Pulmonary artery endothelial cell (primary cell): ENCODE results near the gene GALNT15. TPM values are rescaled to one million over a fixed set of nuclear protein-coding genes. Genes with fewer than 3 reads are reported as not detected.

ENCODE experiments used
- DNase-seq: peaks from one replicate; pipeline ENCODE4 v3.0.0-alpha.2; 2011; ENCODE audit warnings: low read depth, low spot score
- total RNA-seq: library from RNA; depleted of rRNA; stranded (reverse); fragments of >200 nt; gene quantifications from 2 replicates; pipeline ENCODE4 v1.2.3, GENCODE V29; 2014

Gene GALNT15, protein sequence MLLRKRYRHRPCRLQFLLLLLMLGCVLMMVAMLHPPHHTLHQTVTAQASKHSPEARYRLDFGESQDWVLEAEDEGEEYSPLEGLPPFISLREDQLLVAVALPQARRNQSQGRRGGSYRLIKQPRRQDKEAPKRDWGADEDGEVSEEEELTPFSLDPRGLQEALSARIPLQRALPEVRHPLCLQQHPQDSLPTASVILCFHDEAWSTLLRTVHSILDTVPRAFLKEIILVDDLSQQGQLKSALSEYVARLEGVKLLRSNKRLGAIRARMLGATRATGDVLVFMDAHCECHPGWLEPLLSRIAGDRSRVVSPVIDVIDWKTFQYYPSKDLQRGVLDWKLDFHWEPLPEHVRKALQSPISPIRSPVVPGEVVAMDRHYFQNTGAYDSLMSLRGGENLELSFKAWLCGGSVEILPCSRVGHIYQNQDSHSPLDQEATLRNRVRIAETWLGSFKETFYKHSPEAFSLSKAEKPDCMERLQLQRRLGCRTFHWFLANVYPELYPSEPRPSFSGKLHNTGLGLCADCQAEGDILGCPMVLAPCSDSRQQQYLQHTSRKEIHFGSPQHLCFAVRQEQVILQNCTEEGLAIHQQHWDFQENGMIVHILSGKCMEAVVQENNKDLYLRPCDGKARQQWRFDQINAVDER
- total RNA-seq, result 18.8 and 97.1 TPM in 2 replicates

DNA sequence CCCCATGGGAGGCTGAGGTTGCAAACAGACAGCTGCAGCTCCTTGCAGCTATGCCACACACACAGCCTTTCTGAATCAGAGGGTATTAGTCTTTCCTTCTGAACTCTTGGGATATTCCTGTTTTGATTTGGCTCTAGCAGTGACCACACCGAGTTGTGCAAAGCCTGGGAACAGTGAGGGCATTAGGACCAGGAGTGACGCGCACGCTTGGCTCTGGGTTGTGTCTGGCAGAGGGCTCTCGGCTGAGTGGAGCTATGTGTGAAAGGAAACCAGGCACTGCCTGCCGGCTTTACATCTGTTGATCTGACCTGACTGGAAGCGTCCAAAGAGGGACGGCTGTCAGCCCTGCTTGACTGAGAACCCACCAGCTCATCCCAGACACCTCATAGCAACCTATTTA is at the start of gene GALNT15:
TSS of gene GALNT15 (plus strand) at position 292 of the 400 bp plus-strand sequence. CDS start 472 bp downstream, outside the sequence.
- DNase-seq, result peak; percentile 74

DNA sequence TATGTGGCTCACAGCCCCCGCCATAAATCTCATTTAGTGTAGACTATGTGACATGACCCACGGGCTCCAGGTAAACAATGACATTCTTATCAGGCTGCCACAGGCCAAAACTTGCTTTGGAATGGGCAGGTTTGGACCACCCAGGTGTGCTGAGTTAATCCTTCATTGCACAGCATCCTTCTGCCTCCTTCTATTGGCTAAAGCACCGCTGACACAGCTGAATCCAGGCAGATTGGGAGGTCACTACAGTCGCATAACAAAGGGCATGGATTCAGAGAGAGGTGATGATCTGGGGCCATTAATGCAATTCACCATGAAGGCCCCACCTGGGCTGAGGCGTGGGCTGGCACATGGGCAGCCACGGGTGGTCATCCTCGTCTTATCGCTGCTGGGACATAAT is 47.8 kb upstream of the GALNT15 start:
- DNase-seq, result no peak

DNA sequence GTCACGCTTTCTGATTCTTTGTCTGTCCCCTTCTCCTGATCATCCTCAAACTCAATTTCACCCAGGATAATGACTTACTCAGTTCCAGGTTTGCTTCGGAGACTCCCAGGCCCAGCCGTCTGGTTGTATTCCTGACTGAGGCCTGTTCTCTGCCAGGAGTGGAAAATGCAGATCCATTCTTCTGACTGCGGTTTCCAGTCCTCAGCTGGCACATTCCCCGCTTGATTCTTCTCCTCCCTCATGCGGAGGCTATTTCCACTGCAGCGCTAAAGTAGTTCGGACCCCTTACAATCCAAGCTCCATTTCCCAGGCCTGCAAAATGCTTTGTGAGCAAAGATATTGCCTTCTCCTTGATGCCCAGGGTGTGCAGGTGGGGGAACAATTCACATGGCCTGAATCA is 47.2 kb upstream of the GALNT15 start:
- no peak for DNase-seq

DNA sequence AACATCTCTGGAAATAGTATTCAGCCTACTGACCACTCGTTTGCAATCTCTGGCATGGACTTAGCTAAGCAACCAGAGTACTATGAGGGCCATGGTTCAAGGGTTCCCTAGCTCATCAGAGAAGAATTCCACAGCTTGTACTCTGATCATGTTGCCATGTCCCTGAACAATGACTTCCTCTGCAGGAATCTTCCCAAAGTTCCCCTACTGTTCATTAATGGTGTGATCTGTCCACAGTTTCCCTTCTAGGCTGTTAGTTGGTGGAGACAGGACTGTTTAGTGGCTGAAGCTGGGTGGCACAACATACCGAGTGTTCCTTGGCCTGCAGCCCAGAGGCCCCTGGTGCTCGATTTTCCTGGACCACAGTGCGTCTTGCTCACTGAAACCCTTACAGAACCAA is 44.4 kb upstream of the GALNT15 start:
- DNase-seq, result no peak

DNA sequence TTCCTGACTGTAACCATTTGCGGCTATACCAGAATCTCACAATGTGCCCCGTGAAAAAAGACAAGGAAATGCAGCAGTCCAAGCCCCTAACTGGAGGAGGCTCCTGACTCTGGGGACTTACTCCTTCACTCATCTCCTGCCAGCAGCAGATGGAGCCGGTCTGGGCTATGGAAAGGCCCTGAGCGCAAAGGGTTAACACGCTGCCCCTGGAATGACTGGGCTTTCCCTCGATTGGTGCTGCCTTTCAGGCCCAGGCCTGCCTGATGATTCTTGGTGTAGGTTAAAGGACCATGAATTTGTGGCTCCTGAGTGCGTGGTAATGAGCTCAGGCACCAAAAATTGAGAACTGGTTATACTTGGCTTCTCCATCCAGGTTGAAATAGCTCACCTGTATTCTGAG is 42.3 kb upstream of the GALNT15 start:
- no peak for DNase-seq

DNA sequence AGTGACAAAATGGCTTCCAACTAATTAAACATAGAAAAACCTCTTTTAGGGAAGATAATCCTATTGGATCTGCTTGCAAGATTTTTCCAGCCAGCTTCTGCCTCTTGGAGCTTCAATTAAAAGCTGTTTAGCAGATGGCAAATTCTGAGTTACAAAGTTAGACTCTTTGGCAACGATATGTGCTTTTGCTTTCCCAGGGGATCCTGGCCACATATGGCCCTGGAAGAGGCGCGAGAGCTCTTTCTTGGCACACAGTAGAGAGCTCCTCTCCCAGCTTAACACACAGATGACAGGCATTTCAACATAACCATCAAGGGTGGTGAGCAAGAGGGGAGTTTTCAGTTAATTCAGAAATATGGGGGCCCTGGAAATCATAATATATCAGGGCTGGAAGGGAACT is 41.6 kb upstream of the GALNT15 start:
- no peak for DNase-seq

DNA sequence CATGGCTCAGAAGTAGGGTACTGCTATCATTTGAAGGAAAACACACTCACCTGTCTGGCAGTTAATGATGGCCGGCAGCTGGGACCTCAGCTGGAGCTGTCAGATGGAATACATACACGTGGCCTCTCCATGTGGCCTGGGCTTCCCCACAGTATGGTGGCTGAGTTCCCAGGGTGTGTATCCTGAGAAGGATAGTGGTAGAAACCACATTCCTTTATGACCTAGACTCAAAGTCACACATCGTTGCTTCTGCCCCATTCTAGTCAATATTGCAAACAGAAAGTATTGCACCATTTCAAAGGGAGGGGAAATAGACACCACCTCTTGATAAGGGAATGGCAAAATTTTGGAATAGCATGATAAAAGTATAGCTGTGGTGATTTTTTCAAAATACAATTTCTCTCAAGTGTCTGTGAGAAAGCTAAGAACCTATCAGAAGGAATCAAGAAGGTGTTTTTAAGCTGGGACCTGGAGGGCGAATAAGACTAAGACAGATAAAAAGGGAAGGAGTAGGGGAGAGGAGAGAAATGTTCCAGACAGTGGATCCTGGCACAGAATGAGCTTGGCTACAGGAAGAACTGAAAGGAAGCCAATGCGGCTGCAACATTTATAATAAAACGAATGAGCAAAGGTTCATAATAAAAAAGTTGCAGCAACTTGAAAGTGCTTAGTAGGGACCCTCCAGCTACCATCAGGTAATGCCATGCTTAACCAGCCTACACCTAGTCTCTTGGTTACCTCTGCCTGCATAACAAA is 40.1 kb upstream of the GALNT15 start:
- DNase-seq, result no peak

DNA sequence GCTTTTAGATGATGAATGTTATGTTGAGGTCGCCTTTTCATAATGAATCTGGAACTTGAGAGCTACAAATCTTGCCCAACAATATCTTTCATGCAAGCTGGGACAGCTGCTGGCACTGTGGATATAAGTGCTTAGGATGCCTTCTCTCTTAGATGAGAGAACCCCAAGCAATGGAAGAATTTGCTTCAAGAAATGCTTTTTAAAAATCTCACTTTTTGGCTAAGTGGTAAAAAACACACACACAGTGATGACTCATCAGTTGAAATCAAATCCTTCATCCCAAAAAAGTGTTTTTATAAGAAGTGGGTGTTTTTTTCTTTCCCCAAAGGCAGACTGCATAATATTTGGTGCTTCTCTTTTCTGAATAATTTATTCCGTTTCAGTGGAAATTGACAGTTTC is 38.4 kb upstream of the GALNT15 start:
- no peak for DNase-seq

DNA sequence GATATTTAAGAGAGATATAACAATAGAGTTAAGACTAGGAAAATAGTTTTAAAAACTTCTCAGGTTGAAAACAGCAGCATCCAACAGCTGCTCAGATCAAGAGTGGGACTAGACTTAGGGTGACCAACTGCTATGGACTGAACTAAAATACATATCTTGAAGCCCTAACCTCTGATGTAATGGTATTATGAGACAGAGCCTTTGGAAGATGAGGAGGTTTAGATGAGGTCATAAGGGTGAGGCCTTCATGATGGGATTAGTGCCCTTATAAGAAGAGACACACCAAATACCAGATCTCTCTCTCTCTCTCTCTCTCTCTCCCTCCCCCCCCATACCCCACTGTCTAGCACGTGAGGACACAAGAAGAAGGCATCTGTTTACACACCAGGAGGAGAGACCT is 37.4 kb upstream of the GALNT15 start:
- DNase-seq, result no peak

DNA sequence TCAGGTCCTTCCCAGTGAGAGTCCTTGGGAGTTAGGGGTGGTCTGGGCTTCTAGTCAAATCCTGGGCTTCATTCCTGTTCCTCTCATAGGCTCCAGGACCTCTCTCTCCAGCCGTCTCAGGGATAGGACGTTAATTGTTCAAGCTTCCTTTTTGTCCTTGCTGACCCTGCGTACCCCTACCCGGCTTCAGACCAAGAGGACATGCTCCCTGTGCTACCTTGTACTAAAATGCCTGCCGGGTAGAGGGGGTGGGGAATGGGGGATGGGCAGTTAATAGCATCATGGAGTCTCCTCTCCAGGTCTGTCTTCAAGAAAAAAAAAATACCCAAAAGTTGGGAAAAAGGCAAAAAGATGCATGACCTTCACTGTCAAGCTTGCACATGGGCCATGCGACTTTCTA is 36.5 kb upstream of the GALNT15 start:
- DNase-seq, result no peak

DNA sequence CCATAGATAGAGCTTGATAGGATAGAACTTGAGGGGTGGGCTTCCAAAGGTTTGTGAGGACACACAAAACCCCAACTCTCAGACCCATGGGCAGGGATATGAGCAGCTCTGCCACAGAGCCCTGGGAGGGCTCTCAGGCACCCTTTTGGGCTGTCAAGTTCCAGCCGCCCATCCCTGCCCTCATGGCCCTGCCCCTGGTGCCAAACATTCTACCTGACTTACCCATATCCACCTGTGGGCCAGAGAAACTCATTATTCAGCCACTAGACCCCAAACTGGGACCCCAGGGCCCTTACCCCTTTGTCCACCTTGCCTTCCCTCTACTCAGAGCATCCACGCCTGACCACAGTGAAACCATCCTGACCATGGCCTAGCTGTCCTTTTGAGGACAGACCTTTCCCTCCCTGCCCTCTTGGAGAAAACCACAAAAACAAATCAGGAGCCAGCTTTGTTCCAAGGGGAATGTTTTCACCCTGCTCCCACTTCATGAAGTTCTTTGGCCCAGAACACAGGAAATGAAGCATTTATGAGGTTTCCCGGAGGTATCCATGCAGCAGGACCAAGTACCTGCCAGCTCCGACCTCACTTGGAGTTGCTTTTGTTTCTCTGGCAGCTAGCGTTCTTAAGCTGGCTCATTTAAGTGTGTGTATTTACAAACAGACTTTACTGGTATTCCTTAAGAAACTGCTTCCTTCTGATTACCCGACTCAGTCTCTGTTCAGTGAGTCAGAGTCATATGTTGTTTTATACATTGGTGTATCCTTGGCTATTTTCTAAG is 34.2 kb upstream of the GALNT15 start:
- peak; percentile 96 for DNase-seq

DNA sequence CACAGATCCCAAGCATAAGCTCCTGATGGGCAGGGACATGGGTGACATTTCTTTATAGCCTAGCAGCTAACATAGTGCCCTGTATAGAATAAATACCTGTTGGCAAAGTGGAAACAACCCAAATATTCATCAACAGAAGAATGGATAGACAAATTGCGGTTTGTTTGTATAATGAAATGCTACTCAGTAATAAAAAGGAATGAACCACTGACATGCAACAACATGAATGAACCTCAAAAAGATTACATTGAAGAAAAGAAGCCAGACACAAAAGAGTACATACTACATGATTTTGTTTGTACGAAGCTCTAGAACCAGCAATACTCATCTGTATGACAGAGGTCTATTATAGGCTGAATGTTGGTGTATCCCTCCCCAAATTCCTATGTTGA is 33.6 kb upstream of the GALNT15 start:
- DNase-seq, result no peak

DNA sequence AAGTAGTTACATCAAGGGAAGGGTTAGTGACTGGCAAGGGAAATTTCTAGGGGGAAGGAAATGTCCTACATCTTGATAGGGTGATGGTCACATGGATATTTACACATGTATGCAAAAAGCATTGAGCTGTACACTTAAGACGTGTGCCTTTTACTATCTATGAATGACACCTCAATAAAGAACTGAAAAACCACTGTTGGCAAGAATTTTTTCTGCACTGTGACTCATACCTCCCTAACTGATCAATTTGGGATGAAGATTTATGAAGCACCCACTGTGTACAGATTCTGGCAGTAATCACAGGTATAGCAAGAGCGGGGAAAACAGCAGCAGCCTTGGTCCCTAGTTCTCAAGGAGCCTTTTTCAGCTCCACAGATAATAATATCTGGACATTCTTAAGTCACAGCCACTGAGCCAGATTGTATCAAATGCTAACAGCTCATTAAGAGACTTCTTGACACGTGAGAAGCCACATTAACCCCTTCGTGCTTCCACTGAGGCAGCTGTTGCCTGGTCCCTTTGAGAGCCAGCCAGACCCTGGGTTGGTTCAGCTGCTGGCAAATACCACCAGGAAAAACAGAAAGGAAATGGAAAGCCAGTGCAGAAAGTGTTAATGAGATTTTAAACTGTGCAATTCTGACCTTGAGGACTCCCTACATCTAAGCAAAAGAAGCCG is 32.0 kb upstream of the GALNT15 start:
- DNase-seq, result no peak

DNA sequence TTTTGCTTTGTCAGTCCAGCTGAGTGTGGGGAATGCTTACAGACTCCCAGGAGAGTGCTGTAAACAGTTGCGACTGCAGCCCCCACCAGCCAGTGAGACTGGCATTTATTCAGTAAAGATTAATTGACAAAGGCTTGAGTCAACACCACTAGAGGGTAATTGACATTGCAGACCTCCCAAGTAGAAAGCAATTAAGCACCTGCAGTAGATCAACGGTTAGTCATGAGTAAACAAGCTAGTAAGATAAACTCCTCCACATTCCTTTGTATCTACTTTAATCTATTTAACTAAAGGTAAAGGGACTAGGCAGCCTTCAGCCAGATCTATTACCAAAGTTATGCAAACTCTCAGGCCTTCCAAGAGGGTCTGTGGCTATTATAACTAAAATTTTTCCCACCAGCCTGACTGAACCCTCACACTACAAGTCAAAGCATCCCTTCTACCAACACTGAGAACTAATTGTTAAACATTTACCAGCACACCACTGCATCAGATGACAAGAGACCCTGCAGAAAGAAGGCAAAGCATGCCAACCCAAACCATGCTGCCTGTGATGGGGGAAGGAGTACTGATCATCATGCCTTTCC is 30.5 kb upstream of the GALNT15 start:
- DNase-seq, result no peak

DNA sequence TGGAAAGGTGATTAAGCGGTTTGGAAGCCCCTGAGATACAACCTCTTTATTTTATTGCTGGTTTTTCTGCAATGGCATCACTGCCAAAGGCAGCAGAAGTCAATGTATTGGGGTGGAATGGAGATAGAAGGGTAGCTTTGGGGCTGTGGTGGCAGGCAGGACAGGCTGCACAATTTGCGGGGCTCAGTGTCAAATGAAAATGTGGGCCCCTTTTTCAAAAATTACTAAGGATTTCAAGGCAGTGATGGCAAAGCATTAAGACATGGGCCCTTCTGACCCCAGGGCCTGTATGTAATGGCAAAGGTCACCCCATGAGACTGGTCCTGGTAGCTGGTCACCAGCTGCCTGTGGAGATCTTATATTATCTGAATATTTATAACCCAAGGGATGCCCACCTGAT is 29.3 kb upstream of the GALNT15 start:
- no peak for DNase-seq

DNA sequence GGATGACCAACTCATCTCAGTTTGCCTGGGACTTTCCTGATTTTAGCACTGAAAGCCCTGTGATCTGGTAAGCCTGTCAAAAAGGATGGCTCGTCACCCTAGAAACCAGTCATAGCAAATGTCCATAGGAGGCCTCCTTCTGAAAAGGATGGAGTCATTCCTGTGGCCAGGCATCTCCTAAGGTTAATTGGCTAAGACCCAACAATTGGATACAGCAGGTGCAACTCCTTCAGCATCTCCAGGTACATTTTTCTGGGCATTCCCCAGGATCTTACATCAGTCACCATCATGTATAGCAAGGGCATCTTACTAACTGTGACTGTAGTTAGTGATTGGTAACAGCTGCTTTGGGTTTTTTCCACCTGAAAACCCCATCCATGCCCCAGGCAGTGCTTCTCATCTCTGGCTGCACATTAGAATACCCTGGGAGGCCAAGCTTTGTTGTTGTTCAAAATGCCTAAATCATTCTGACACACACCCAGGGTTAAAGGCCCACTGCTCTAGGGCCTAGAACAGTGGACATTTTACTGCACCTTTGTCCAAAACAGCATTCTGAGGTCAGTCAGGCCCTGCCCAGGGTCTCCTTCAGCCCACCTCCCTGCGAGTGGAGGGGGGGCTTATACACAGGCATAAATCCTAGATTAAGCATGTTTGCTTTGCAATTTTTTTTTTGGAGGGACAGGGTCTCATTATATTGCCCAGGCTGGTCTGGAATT is 28.3 kb upstream of the GALNT15 start:
- DNase-seq, result no peak

DNA sequence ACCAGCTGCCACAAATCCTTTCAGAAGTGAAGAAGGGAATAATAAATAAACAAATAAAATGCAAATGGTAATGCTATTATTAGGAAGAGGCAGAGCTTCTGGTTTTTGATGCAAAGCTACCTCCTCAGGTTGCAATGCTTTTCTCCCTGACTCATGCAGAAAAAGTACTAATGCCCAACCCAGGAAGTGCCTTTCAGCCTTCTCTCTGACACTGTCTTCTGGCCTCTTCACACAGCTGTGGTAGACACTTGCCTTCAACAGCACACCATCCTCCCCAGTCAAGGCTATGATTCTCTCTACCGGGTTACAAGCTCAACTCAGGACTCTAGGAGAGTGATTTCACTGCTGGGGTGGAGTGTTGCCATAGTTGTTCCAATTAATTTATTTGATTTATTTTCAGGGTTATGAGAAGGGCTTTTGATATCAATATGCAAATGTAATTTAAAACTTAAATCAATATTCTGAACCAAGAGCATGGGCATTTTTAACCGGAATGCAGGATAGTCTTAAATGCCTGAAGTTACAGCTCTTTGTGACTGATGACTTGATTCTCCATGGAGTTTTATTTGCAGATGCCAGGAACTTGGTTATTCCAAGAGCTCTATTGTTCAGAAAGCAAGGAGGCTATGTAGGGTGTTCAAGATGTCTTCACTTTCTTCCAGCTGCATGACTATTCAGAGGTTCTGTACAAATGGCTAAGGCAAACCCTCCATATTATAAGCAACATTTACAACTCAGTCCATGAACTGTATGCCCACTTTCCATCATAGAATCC is 27.1 kb upstream of the GALNT15 start:
- no peak for DNase-seq

DNA sequence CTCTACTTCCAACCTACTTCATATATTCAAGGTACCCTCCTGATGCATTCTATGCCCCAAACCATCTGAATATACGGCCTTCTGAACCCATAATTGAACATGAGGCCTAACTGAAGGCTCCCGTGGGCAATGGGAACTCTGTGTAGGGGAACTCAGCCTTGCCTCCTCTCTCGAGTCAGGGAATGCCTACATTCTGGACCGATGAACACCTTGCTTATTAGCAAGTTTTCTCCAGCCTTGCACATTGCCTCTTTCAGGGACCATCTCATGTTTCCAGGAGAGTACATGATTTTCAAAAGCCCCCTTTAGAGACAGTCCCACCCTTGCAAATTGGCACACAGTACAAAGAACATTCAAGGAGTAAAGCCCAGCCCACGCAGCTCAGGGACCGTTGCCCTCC is 26.3 kb upstream of the GALNT15 start:
- DNase-seq, result no peak

DNA sequence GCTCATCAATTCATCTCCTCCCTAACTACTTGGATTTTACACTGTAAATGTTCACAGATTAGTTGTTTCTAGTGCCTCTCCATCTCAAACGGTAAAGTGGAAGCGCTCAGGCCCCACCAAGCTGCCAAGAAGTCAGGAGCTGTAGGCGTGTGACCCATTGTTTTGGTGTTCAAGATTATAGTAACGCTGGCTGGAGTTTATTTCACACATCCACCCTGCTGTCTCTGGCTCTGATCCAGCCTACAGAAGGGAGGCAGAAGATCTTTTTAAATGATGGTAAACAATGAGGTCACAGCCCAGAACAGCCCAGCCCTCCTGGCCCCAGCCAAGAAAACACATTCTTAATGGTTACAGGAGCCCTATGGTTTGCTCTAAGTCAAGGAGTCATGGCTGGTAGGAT is 25.7 kb upstream of the GALNT15 start:
- peak; percentile 99 for DNase-seq
